Mucosa of rectum (tissue), 2 donors: ENCODE results near the gene VASN.

Experiments
- H3K27ac ChIP-seq, 2 donors: one replicate each; pipeline ENCODE4 v1.7.0; 2013; ENCODE audit warnings: inconsistent platforms in 2 of 2, low read depth in 2 of 2, low read length in 2 of 2
- H3K27me3 ChIP-seq, 2 donors: one replicate each; pipeline ENCODE4 v1.7.0; 2013; ENCODE audit warnings: low read length in 2 of 2; ENCODE audit not compliant: control insufficient read depth in 2 of 2, insufficient read depth in 2 of 2
- H3K36me3 ChIP-seq, 2 donors: one replicate each; pipeline ENCODE4 v1.7.0; 2013; ENCODE audit warnings: low read length in 2 of 2; ENCODE audit not compliant: control insufficient read depth in 2 of 2, insufficient read depth in 2 of 2
- H3K4me1 ChIP-seq, 2 donors: one replicate each; pipeline ENCODE4 v1.7.0; 2013; ENCODE audit warnings: low read length in 2 of 2, mild to moderate bottlenecking in 1 of 2; ENCODE audit not compliant: control insufficient read depth in 2 of 2, insufficient read depth in 2 of 2
- H3K4me3 ChIP-seq, 2 donors: one replicate each; pipeline ENCODE4 v1.7.0; 2013; ENCODE audit warnings: low read length in 2 of 2
- H3K9ac ChIP-seq, 2 donors: one replicate each; pipeline ENCODE4 v1.7.0; 2013; ENCODE audit warnings: low read length in 2 of 2, low read depth in 1 of 2, mild to moderate bottlenecking in 1 of 2
- H3K9me3 ChIP-seq, 2 donors: one replicate each; pipeline ENCODE4 v1.7.0; 2013; ENCODE audit warnings: low read length in 2 of 2; ENCODE audit not compliant: control insufficient read depth in 2 of 2
- donor health status: healthy.
- donor health status: Normal muscosa, but diverticular disease.

The VASN gene

DNA sequence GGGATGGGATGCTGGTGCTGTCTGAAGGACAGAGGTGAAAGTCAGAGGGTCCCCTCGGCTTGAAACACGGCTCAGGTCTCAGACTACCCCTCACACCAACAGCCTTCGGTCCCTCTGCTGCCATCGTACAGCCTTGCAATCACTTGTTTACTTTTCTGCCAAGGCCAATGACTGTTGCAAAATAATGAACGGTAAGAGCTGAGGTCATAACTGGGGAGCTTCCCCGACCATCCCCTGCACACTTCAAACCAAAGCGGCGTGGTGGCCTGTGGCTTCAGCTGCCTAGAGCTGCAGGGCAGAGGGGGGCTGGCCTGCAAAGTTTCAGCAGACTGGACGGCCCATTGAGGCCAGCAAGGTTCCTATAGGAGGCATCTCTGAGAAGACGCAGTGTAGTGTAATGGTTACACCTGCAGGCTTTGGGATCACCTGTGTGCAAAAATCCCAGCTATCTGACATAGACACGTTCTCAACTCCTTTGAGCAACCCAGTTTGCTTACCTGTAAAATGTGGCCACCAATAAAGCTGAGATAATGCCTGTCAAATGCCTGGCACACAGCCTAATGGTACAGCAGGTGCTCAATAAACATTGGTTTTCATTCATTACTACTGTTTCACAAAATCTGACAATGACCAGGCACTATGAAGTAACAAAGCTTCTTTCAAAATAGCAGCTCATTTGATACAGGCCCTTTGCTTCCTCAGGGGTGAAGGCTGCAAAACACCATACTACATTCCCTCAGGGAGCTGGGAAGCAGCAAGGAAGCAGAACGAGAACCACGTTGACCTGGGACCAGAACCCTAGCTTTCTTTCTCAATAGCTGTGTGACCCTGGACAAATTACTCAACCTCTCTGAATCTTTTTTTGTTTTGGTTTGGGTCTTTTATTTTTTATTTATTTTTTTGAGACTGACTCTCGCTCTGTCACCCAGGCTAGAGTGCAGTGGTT, 25.5 kb upstream of the VASN start:
- Histone ChIP-seq H3K36me3 (peaks cover 0 to under 1% of the 10 kb centered on the region in 2 donors), H3K27ac (no peak overlapping the region), H3K4me3 (no peak overlapping the region), H3K4me1 (peaks cover 6 to 8% of the 10 kb centered on the region in 2 donors), H3K27me3 (no peaks in the 10 kb centered on the region), H3K9me3 (no peaks in the 10 kb centered on the region), H3K9ac (no peak overlapping the region)

DNA sequence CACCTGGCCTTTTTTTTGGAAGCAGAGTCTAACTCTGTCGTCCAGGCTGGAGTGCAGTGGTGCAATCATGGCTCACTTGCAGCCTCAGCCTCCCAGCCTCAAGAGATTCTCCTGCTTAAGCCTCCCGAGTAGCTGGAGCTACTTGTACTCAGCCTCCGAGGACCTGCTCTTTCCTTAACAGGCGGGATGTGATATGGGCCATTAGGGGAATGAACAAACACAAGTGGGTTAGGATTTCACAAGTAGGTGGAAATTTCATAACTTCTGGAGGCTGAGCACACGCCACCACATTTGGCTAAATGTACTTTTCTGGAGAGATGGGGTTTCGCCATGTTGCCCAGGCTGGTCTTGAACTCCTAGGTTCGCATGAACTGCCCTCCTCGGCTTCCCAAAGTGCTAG, 24.6 kb upstream of the VASN start:
- H3K36me3 ChIP-seq, result no peaks in the 10 kb centered on the region
- peaks cover 6 to 10% of the 10 kb centered on the region in 2 donors for H3K4me1 ChIP-seq
- H3K4me3 ChIP-seq, result no peak overlapping the region
- H3K27ac ChIP-seq, result no peak overlapping the region
- no peak overlapping the region for H3K9ac ChIP-seq
- no peaks in the 10 kb centered on the region for H3K9me3 ChIP-seq
- no peaks in the 10 kb centered on the region for H3K27me3 ChIP-seq

DNA sequence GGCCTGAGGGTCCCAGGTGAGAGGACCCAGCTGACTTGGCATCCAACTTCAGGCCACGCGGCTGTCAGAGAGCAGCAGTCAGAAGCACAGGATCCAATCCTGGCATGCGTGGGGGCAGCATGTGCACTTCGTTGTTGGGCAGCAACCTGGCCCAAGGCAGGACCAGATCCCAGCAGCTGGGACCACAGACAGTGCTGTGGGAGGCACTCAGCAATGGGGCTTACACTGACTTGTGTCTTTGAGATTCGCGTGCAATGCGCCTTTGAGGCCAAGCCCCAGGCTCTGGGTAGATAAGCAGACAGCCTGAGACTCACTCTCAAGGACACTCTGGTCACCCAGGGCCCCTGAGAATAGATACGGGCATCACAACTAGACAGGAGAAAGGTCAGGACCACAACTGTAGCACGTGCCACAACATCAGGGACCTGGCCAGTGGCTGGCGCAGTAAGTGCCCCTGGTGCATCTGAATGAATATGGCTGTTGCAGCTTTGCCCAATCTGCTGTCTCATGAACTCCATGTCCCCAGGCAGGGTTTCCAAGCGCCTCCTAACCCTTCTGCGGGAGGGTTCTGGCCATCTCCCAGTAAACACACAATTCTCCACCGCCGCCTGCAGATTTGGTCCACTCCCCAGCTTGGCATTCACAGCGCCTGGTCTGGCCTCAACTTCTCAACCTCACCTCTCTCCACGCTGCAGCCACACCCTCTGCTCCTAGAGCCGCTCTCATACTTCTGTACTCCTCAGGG, 23.7 kb upstream of the VASN start:
- Histone ChIP-seq H3K9ac (no peak overlapping the region), H3K9me3 (no peaks in the 10 kb centered on the region), H3K27ac (no peak overlapping the region), H3K4me1 (peaks cover 6 to 10% of the 10 kb centered on the region in 2 donors), H3K27me3 (no peaks in the 10 kb centered on the region), H3K4me3 (no peak overlapping the region), H3K36me3 (no peaks in the 10 kb centered on the region)

DNA sequence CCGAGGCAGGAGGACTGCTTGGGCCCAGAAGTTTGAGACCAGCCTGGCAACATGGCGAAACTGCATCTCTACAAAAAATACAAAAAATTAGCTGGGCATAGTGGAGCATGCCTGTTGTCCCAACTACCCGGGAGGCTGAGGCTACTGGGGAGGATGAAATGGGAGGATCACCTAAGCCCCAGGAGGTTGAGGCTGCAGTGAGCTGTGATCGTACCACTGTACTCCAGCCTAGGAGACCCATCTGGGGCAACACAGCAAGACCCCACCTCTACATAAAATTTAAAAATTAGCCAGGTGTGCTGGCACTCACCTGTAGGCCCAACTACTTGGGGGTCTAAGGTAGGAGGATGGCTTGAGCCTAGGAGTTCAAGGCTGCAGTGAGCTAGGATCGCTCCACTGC, 22.3 kb upstream of the VASN start:
- no peak overlapping the region for H3K4me3 ChIP-seq
- no peaks in the 10 kb centered on the region for H3K27me3 ChIP-seq
- H3K9me3 ChIP-seq, result no peaks in the 10 kb centered on the region
- no peak overlapping the region for H3K9ac ChIP-seq
- peaks cover 6 to 10% of the 10 kb centered on the region in 2 donors for H3K4me1 ChIP-seq
- no peaks in the 10 kb centered on the region for H3K36me3 ChIP-seq
- H3K27ac ChIP-seq, result no peak overlapping the region

DNA sequence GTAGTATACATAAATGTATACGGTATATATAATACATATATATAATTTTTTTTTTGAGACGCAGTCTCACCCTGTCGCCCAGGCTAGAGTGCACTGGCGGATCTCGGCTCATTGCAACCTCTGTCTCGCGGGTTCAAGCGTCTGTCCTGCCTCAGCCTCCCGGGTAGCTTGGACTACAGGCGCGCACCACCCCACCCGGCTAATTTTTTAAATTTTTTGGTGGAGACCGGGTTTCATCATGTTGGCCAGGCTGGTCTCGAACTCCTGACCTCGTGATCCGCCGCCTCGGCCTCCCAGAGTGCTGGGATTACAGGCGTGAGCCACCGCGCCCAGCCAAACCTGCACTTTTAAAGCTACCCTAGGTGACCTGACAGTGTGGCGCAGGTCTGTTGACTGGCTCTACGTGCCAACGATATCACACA, 21.3 kb upstream of the VASN start:
- Histone ChIP-seq H3K4me1 (peaks cover 6 to 10% of the 10 kb centered on the region in 2 donors), H3K27me3 (no peaks in the 10 kb centered on the region), H3K36me3 (peaks cover 5 to 7% of the 10 kb centered on the region in 2 donors), H3K9ac (peak overlapping the region; percentile 81 to 87), H3K4me3 (peak overlapping the region; percentile 82 to 91), H3K27ac (peak overlapping the region; percentile 61 to 78), H3K9me3 (no peaks in the 10 kb centered on the region)

DNA sequence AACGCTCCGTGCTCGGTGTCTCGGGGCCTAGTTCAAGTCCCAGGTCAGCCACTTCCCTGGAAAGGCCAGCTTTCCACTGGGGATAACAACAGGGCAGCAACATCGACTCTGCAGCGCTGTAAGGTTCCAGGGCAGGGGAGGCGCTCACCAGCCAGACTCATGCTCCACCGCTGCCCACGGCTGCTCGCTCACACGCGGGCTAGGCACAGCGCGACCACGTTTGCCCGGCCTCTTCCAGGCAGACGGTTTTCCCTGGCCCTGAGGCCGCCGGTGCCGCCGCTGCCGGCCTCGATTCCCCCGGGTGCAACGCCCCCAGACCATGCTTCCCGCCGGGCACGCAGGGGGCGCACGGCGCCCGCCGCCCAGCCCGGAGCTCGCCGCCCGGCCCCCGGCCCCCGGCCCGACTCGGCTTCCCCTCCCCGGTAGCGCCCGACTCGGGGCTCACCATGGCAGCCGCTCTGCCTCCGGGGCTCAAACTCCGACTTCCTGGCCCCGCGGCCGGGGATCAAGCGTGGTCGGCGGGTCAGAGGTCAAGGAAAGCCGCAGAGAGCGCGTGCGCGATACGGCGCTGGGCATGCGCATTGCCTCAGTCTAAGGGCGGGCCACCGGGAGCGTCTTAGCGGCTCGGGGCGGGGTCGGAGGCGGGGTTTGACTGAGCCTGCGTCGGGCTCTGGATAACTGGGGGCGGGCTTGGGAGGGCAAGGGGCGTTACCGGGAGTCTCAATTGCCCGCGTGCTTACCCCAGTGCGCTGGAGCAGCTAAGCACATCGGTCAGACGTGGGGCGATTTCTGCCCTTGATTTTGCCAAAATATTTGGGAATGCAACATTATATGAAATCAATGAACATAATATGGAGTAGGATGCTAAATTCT, 20.6 kb upstream of the VASN start, which contains the start of gene PAM16:
TSS of gene PAM16 (minus strand) at position 535 of the 873 bp plus-strand sequence. CDS start at position 448, 87 bp downstream.
- peak within 1 kb of the TSS; percentile 82 to 91 for H3K4me3 ChIP-seq
- H3K27me3 ChIP-seq, result no peaks in the 10 kb centered on the region
- no peaks in the 10 kb centered on the region for H3K9me3 ChIP-seq
- H3K36me3 ChIP-seq, result peaks cover 5 to 7% of the 10 kb centered on the region in 2 donors
- H3K4me1 ChIP-seq, result peaks cover 6 to 10% of the 10 kb centered on the region in 2 donors
- H3K27ac ChIP-seq, result peak within 1 kb of the TSS; percentile 61 to 78
- peak within 1 kb of the TSS; percentile 81 to 87 for H3K9ac ChIP-seq

DNA sequence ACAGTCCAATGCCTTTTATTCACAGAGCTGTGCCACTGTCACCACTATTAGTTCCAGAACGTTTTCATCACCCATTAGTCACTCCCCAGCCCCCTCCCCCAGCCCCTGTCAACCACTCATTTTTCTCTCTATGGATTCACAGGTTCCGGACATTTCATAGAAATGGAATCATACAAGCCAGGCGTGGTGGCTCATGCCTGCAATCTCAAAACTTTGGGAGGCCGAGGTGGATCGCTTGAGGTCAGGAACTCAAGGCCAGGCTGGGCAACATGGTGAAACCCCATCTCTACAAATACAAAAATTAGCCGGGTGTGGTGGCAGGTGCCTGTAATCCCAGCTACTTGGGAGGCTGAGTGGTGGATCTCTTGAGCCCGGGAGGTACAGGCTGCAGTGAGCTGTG, 19.8 kb upstream of the VASN start:
- Histone ChIP-seq H3K4me1 (peaks cover 6 to 10% of the 10 kb centered on the region in 2 donors), H3K27ac (no peak overlapping the region), H3K27me3 (no peaks in the 10 kb centered on the region), H3K36me3 (peaks cover 5 to 7% of the 10 kb centered on the region in 2 donors), H3K9ac (peak overlapping the region in 1 of 2 donors; percentile 47), H3K4me3 (no peak overlapping the region), H3K9me3 (no peaks in the 10 kb centered on the region)

DNA sequence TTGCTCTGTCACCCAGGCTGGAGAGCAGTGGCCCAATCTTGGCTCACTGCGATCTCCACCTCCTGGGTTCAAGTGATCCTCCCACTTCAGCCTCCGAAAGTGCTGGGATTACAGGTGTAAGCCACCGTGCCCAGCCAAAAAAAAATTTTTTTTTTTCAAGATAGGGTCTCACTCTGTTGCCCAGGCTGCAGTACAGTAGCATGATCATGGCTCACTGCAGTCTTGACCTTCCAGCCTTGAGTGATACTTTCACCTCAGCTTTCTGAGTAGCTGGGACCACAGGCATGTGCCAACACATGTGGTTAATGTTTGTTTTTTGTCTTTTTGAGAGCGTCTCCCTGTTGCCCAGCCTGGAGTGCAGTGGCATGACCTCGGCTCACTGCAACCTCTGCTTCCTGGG, 18.8 kb upstream of the VASN start:
- H3K27ac ChIP-seq, result no peak overlapping the region
- no peak overlapping the region for H3K4me3 ChIP-seq
- H3K4me1 ChIP-seq, result peaks cover 6 to 10% of the 10 kb centered on the region in 2 donors
- H3K27me3 ChIP-seq, result no peaks in the 10 kb centered on the region
- no peaks in the 10 kb centered on the region for H3K9me3 ChIP-seq
- no peak overlapping the region for H3K9ac ChIP-seq
- H3K36me3 ChIP-seq, result peaks cover 6 to 11% of the 10 kb centered on the region in 2 donors

DNA sequence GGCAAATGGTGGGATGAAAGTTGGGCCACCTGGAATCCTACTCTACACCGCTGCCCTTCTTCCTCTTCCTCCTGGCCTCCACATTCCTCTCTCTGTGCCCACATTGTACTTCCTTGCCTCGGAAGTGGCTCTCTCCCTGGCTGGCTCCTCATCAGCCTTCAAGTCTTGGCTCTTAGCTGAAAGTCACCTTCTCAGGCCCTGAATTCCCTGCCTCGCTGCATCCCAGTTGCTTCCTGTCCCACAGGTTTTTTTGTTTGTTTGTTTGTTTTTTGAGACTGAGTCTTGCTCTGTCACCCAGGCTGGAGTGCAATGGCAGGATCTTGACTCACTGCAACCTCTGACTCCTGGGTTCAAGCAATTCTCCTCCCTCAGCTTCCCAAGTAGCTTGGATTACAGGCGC, 18.0 kb upstream of the VASN start:
- Histone ChIP-seq H3K9ac (no peak overlapping the region), H3K27me3 (no peaks in the 10 kb centered on the region), H3K4me3 (no peak overlapping the region), H3K27ac (no peak overlapping the region), H3K9me3 (no peaks in the 10 kb centered on the region), H3K36me3 (peaks cover 14 to 19% of the 10 kb centered on the region in 2 donors), H3K4me1 (peaks cover 6 to 10% of the 10 kb centered on the region in 2 donors)
